ENCODE data around the gene ST3GAL5. TPM values are rescaled to one million over a fixed set of nuclear protein-coding genes. Genes with fewer than 3 reads are reported as not detected.

Gene ST3GAL5
- total RNA-seq, 1 donor from 2014 or later: 20.0 TPM

- Mint-ChIP-seq H3K9me3 (ENCODE audit: unreplicated experiment) (no peaks in the 10 kb centered on the region), H3K4me1 (ENCODE audit: low read depth, unreplicated experiment) (peaks cover 12% of the 10 kb centered on the region), H3K36me3 (ENCODE audit: low read depth, unreplicated experiment) (no peaks in the 10 kb centered on the region), H3K4me3 (ENCODE audit: unreplicated experiment) (no peak overlapping the region), H3K27ac (ENCODE audit: unreplicated experiment) (no peak overlapping the region), H3K27me3 (ENCODE audit: low read depth, unreplicated experiment) (no peaks in the 10 kb centered on the region)
- Histone ChIP-seq H3K4me3 (ENCODE audit: insufficient read depth, low read depth, low read length) (no peak overlapping the region), H3K9ac (ENCODE audit: low read length) (no peak overlapping the region), H3K36me3 (ENCODE audit: insufficient read depth, low read length) (no peaks in the 10 kb centered on the region), H4K20me1 (ENCODE audit: insufficient read depth, low read length) (no peaks in the 10 kb centered on the region), H3K79me2 (ENCODE audit: insufficient read depth, low read length) (no peaks in the 10 kb centered on the region), H3K4me2 (ENCODE audit: low read length) (no peak overlapping the region), H3K27me3 (ENCODE audit: insufficient read depth, low read length) (no peaks in the 10 kb centered on the region), H2AFZ (ENCODE audit: low read depth, low read length) (no peak overlapping the region), H3K27ac (ENCODE audit: low read depth, low read length) (no peak overlapping the region), H3K4me1 (ENCODE audit: insufficient read depth, low read length) (peaks cover 7% of the 10 kb centered on the region), H3K9me3 (ENCODE audit: insufficient read depth, low read depth, low read length) (no peaks in the 10 kb centered on the region)
- DNase-seq (ENCODE audit: low read depth): no peak
- TF ChIP-seq EZH2 (IDR thresholded peaks at IDR 0.05; ENCODE audit: insufficient read depth, low read length): no peak
- TF ChIP-seq, protein P1, sequence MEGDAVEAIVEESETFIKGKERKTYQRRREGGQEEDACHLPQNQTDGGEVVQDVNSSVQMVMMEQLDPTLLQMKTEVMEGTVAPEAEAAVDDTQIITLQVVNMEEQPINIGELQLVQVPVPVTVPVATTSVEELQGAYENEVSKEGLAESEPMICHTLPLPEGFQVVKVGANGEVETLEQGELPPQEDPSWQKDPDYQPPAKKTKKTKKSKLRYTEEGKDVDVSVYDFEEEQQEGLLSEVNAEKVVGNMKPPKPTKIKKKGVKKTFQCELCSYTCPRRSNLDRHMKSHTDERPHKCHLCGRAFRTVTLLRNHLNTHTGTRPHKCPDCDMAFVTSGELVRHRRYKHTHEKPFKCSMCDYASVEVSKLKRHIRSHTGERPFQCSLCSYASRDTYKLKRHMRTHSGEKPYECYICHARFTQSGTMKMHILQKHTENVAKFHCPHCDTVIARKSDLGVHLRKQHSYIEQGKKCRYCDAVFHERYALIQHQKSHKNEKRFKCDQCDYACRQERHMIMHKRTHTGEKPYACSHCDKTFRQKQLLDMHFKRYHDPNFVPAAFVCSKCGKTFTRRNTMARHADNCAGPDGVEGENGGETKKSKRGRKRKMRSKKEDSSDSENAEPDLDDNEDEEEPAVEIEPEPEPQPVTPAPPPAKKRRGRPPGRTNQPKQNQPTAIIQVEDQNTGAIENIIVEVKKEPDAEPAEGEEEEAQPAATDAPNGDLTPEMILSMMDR (IDR thresholded peaks at IDR 0.05; ENCODE audit: insufficient read depth, low read depth, low read length): no peak
- no peak for FAIRE-seq
These were observed 29.4 kb upstream of the ST3GAL5 start for GRCh38 chr2:85917887-85918795.

DNA sequence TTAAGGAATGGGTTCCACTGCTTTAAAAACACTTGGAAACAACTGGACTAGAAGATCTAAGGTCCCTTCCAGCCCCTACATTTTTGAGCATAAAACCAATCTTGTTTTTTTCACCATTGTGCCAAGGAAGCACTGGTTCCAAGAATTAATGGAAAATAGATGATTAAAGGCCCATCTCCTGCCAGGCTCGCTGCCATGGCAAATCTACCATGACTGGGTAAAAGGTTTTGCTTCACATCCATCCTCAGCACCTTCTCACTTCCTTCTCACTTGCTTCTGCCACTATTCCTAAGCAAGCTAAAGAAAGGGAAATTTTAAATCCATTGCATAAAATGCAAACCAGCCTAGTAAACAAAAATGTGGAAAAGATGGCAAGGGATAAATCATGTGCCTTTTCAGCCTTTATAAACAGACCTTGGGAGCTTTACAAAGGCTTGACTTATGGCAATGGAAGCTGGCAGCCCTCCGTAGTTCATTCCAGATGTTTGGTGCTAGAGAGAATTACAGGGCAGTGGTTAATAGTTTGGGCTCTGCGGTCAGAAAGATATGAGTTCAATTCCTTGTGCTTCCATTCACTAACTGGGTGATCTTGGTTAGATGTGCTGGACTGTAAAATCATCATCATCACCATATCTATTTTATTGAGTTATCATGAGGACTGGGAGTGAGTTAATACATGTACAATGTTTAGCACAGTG lies 27.0 kb upstream of the ST3GAL5 start:
- H3K4me3 Mint-ChIP-seq (ENCODE audit: unreplicated experiment): no peak overlapping the region
- Histone ChIP-seq H3K4me1 (ENCODE audit: insufficient read depth, low read length) (peaks cover 7% of the 10 kb centered on the region), H3K27ac (ENCODE audit: low read depth, low read length) (no peak overlapping the region), H3K9me3 (ENCODE audit: insufficient read depth, low read depth, low read length) (no peaks in the 10 kb centered on the region), H3K4me3 (ENCODE audit: insufficient read depth, low read depth, low read length) (no peak overlapping the region), H3K9ac (ENCODE audit: low read length) (no peak overlapping the region), H3K79me2 (ENCODE audit: insufficient read depth, low read length) (no peaks in the 10 kb centered on the region), H3K36me3 (ENCODE audit: insufficient read depth, low read length) (no peaks in the 10 kb centered on the region), H4K20me1 (ENCODE audit: insufficient read depth, low read length) (no peaks in the 10 kb centered on the region), H3K4me2 (ENCODE audit: low read length) (no peak overlapping the region), H2AFZ (ENCODE audit: low read depth, low read length) (no peak overlapping the region), H3K27me3 (ENCODE audit: insufficient read depth, low read length) (no peaks in the 10 kb centered on the region)
- H3K27me3 Mint-ChIP-seq (ENCODE audit: low read depth, unreplicated experiment): no peaks in the 10 kb centered on the region
- H3K4me1 Mint-ChIP-seq (ENCODE audit: low read depth, unreplicated experiment): peaks cover 13% of the 10 kb centered on the region
- TF ChIP-seq, protein P1 (IDR thresholded peaks at IDR 0.05; ENCODE audit: insufficient read depth, low read depth, low read length): no peak
- no peak for TF ChIP-seq EZH2 (IDR thresholded peaks at IDR 0.05; ENCODE audit: insufficient read depth, low read length)
- no peaks in the 10 kb centered on the region for H3K36me3 Mint-ChIP-seq (ENCODE audit: low read depth, unreplicated experiment)
- H3K9me3 Mint-ChIP-seq (ENCODE audit: unreplicated experiment): no peaks in the 10 kb centered on the region
- FAIRE-seq (no peak), DNase-seq (ENCODE audit: low read depth) (no peak)
- no peak overlapping the region for H3K27ac Mint-ChIP-seq (ENCODE audit: unreplicated experiment)

All from astrocyte (in vitro differentiated cells and primary cell).